ENCODE measurements around the gene OR6B3. TPM values are rescaled to one million over a fixed set of nuclear protein-coding genes. Genes with fewer than 3 reads are reported as not detected.

Gene OR6B3
- total RNA-seq, 1 experiment from 2014 or later, result not detected

DNA sequence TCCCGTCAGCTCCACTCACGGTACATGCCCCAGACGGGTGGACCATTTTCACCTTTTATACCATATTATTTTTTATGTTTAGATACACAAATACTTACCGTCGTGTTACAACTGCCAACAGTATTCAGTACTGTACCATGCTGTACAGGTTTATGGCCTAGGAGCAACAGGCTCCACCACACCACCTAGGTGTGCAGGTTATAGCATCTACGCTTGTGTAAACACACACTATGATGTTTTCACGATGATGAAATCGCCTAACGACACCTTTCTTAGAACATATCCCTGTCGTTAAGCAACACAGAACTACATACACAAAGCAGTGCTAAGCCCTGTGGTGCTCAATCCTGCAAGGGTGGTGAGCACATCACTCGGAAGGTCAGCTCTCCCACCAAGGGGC lies 52.6 kb downstream of the OR6B3 start:
- peaks cover 32% of the 10 kb centered on the region for H3K36me3 ChIP-seq (ENCODE audit: insufficient read depth, low read length, poor library complexity, severe bottlenecking)
- no peaks in the 10 kb centered on the region for H3K27me3 ChIP-seq (replicated peaks; ENCODE audit: insufficient read depth, low read depth, low read length, poor library complexity)
- H3K9me3 ChIP-seq (ENCODE audit: low read depth, low read length, poor library complexity, severe bottlenecking), result no peaks in the 10 kb centered on the region
- ChIA-PET POLR2A (ENCODE audit: low non-redundant PET) (no interaction called here), CTCF (no interaction called here)
- H3K4me3 ChIP-seq (ENCODE audit: low read depth, low read length, poor library complexity, severe bottlenecking), result no peak overlapping the region
- H3K27ac ChIP-seq (ENCODE audit: low read depth, low read length, poor library complexity, severe bottlenecking), result no peak overlapping the region
- intact Hi-C loops (cut with micrococcal nuclease; ENCODE audit: unreplicated experiment), result no loop called here
- no TSS peak for BruUV-seq (replicated peaks)
- TF ChIP-seq, protein P1, sequence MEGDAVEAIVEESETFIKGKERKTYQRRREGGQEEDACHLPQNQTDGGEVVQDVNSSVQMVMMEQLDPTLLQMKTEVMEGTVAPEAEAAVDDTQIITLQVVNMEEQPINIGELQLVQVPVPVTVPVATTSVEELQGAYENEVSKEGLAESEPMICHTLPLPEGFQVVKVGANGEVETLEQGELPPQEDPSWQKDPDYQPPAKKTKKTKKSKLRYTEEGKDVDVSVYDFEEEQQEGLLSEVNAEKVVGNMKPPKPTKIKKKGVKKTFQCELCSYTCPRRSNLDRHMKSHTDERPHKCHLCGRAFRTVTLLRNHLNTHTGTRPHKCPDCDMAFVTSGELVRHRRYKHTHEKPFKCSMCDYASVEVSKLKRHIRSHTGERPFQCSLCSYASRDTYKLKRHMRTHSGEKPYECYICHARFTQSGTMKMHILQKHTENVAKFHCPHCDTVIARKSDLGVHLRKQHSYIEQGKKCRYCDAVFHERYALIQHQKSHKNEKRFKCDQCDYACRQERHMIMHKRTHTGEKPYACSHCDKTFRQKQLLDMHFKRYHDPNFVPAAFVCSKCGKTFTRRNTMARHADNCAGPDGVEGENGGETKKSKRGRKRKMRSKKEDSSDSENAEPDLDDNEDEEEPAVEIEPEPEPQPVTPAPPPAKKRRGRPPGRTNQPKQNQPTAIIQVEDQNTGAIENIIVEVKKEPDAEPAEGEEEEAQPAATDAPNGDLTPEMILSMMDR (conservative IDR thresholded peaks at IDR 0.05; ENCODE audit: low read depth, low read length), result no peak
- no peak for TF ChIP-seq EZH2 (IDR thresholded peaks at IDR 0.05; ENCODE audit: borderline replicate concordance, low read depth, low read length, poor library complexity, severe bottlenecking)
- no peaks in the 10 kb centered on the region for H3K4me1 ChIP-seq (ENCODE audit: insufficient read depth, low read length, poor library complexity, severe bottlenecking)
- no peak for DNase-seq (ENCODE audit: low spot score)

DNA sequence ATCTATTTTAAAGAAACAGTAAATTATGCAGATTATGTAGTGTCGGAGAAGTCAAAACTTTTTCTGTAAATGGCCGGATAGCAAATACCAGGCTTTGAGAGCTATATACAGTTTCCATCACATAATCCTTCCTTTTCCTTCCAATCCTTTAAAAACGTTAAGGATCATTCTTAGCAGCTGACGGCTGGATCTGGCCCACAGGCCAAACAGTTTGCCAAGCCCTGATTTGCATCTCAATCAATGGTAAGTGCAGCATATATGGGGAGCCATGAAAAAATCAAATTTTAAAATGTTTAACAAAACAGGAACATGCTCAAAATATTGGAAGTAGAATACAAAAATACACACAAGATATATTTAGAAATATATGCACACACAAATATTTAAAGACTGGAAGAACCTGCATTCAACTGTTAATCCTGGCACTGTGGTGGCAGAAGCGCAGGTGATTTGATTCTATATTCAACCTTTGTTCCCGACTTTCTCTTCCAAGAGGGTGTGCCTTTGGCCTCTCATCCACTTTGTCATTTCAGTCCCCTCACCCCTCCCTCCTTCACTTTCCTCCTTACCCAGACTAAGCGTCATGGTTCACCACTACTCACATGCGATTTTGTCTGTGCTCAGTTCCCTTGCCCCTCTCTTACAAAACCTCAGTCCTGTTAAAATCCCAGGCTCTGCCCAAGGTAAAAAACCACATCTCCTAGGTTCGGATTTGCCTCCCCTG lies 55.5 kb downstream of the OR6B3 start:
- POLR2A ChIA-PET (ENCODE audit: low non-redundant PET), result no interaction called here
- TF ChIP-seq, protein P1 (conservative IDR thresholded peaks at IDR 0.05; ENCODE audit: low read depth, low read length), result no peak
- TF ChIP-seq EZH2 (IDR thresholded peaks at IDR 0.05; ENCODE audit: borderline replicate concordance, low read depth, low read length, poor library complexity, severe bottlenecking), result no peak
- Histone ChIP-seq H3K36me3 (ENCODE audit: insufficient read depth, low read length, poor library complexity, severe bottlenecking) (peaks cover 30% of the 10 kb centered on the region), H3K4me3 (ENCODE audit: low read depth, low read length, poor library complexity, severe bottlenecking) (no peak overlapping the region), H3K4me1 (ENCODE audit: insufficient read depth, low read length, poor library complexity, severe bottlenecking) (no peaks in the 10 kb centered on the region), H3K27ac (ENCODE audit: low read depth, low read length, poor library complexity, severe bottlenecking) (no peak overlapping the region), H3K9me3 (ENCODE audit: low read depth, low read length, poor library complexity, severe bottlenecking) (no peaks in the 10 kb centered on the region), H3K27me3 (replicated peaks; ENCODE audit: insufficient read depth, low read depth, low read length, poor library complexity) (no peaks in the 10 kb centered on the region)
- no TSS peak for BruUV-seq (replicated peaks)
- CTCF ChIA-PET, result no interaction called here
- DNase-seq (ENCODE audit: low spot score), result no peak
- intact Hi-C loops (cut with micrococcal nuclease; ENCODE audit: unreplicated experiment), result no loop called here

Other genes starting within 250 kb of the OR6B3 start
- 153 and 164 TPM in 2 replicates for gene NDUFA10, start 28.2 kb downstream of the OR6B3 start, total RNA-seq (2021)
- gene OR6B2, start 23.1 kb downstream of the OR6B3 start, total RNA-seq (2021), result not detected in 2 replicates
- 119 and 136 TPM in 2 replicates for gene COPS9, start 82.8 kb upstream of the OR6B3 start, total RNA-seq (2021)
- not detected in 2 replicates for gene OTOS, start 87.1 kb upstream of the OR6B3 start, total RNA-seq (2021)